Measurements from ENCODE around the gene MED29.
"Not testable (repeated sequence)": the region's sequence is repeated elsewhere in the genome, so short reads cannot be mapped to it uniquely, and the experiment has no call there.

Gene MED29

GRCh38 chr19:39372047-39372802, 19.0 kb upstream of the MED29 start:
- no peak for DNase-seq (ENCODE audit: low read depth)

- no peak for DNase-seq (ENCODE audit: low read depth)
Observed at GRCh38 chr19:39372941-39373340, 18.2 kb upstream of the MED29 start.

- no peak for DNase-seq (ENCODE audit: low read depth)
Observed at GRCh38 chr19:39375929-39376328, 15.2 kb upstream of the MED29 start.

- no peak for DNase-seq (ENCODE audit: low read depth)
Observed at GRCh38 chr19:39377373-39378362, 13.5 kb upstream of the MED29 start.

GRCh38 chr19:39379366-39379765, 11.8 kb upstream of the MED29 start:
- not testable (repeated sequence) for DNase-seq (ENCODE audit: low read depth)

DNA sequence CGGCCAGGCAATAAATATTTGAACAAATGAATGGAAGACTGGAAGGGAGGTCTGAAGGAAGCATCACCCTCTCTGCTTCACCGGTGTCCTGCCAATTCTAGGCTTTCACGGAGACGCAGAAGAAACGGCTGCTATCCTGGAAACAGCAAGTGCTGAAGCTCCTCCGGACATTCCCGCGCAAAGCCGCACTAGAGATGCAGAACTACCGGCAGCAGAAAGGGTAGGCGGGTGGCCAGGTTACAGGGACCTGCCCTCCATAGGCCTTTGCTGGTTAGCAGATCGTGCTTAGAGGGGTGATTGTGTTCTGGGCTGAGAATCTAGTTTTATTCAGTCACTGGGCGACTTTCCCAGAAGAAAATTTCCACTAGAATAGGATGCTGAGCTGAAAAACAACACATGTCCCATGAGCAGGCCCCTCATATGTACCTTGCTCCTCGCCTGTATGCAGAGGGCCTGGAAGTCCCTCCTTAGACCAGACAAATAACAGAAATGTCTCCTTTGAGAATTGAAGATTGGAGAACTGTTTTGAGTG, 11.2 kb upstream of the MED29 start:
- DNase-seq (ENCODE audit: low read depth): no peak

GRCh38 chr19:39380521-39381502, 10.4 kb upstream of the MED29 start:
- no peak for DNase-seq (ENCODE audit: low read depth)

DNA sequence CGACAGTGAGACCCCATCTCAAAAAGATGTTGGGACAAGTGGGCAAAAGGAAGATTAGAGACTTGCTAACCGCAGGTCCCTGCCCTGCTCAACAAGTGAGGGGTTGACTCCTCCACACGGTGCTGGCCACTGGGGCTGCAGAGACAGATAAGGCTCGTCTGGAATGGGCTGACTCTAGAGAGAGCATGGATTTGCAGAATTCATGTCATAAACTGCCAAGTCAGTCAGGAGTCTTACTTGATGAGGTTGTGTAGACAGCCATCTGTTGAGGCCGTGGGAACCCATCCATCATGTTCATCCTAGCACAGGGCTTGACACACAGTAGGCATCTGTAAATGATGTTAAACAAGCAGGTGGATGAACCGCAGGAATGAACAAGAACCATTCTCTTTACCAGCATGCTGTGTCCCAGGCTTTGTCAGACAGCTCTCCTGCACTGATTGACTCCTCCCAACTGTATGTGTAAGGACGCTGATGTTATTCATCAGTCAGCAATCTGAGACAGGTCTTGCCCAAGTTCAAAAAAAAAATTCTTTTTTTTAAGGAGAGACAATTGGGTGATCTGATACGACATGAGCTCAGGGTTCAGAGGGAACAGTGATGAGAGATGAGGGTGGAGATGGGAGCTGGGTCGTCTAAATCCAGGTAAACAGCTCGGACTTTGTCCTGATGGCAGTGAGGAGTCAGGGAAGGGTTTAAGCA, 9.1 kb upstream of the MED29 start:
- DNase-seq (ENCODE audit: low read depth): no peak

GRCh38 chr19:39382991-39383828, 8.0 kb upstream of the MED29 start:
- no peak for DNase-seq (ENCODE audit: low read depth)

- DNase-seq (ENCODE audit: low read depth): no peak
Observed at GRCh38 chr19:39384839-39385568, 6.2 kb upstream of the MED29 start.

DNA sequence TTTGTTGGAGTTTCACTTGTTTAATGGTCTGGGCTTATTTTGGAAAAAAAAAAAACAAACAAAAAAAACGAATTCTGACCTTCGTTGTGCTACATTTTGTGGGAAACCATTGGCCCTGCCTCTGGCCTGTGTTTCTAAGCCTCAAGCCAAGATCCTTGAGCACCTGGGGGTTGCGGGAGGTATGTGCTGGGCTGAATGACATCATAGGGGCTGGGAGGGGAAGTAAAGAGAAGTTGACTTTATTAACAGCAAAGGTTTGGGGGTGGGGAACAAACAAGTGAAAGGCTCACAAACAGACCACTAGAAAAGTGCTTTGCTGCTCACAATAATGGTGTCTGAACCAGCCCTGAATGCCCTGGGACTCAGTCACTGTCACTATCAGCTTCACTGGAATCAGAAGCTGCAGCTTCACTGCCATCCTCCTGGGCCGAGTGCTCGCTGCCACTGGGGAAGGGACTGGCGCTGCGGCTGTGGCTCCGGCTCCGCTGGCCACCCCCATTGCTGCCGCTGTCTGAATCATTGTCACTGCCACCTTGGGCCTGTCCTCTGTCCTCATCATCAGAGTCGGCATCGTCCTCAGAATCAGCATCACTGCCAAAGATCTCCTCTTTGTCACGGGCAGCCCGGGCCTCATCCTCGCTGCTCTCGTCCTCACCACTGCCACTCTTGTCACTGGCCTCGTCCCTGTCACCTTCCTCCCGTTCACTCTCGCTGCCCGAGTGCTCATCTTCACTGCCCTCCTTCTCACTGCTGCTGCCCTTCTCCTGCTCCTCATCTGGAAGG, 5.4 kb upstream of the MED29 start:
- no peak for DNase-seq (ENCODE audit: low read depth)

DNA sequence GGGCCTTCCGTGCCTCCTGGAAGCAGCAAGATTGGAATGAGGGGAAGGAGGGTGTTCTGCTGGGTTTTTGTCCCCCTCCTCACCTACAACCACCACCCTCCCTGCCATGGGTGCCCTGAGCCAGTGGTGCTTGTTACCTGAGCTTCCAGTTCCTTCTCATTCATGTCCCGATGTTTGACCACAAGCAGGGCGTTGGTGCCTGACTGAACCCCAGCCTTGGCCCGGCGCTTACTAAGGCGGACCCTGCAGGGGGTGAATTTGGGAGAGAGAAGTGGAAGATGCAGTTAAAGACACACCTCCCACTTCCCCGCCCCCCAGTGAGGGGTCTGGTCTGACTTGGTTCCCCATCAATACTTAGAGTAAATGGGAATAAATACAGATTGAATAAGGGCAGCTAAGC, 4.6 kb upstream of the MED29 start:
- no peak for DNase-seq (ENCODE audit: low read depth)

DNA sequence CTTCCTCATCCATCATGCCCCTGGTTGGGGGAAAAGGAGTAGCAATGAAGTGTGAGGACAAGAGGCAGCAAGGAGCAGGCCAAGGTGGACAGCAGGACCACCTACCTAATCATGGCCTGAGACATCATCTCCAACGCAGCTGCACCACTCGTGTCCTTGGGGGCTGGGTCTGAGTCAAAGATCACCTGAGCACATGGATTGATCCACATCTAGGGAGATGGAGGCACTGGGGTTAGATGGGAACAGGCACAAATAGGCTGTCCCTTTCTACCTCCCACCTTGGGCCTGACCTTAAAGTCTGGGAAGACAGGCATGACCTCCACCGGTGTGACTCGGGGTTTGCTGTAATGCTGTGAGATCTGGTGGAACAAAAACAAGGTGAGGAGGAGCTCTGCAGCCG, 2.5 kb upstream of the MED29 start:
- DNase-seq (ENCODE audit: low read depth): no peak

DNA sequence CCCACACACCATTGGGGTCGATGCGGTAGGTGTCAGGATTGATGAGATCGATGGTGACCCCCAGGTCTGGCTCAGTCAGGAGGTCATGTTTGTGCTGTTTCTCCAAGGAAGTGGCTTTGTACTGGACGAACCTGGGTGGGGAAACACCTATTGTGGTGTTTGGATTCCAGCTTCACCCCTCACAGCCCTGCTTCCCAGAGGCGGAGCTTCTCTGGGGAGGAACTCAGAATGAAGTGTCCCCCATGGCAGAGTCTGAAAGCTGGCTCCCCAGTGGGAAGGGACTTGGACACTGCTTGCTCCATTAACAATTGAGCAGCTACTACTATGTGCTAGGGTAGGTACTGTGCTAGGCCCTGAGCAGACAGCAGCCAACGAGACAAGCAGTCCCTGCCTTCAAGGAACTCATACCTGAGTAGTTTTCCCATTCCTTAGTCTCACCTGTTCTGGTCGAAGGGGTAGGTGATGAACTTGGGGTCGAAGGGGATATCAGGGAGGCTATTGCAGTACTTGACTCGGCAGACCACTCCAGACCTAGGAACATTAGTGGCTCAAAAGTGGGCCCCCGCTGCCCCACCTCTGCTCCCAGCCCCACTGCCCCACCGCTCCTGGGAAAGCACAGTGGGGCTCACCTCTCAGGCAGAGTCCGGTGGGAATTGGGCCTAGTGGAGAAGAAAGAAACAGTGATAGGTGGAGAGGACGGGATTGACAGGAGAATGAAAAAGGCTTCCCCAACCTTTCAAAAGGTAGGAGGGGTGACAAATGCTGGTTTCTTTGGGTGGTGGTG, 1.4 kb upstream of the MED29 start:
- no peak for DNase-seq (ENCODE audit: low read depth)

DNA sequence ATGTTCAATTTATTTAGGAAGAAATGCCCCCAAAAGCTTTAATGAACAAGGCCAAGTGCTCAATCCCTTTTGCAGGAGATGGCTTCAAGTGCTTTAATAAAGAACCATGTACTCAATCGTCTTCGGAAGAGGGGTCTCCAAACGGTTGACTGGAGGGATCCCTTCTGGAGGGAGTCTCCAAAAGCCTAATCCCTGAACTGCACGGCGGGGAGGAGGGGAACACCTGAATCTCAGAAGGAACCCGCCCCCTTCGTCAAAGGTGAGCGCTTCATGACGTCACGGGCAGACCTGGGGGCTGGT, 777 bp upstream of the MED29 start:
- DNase-seq (ENCODE audit: low read depth): no peak

DNA sequence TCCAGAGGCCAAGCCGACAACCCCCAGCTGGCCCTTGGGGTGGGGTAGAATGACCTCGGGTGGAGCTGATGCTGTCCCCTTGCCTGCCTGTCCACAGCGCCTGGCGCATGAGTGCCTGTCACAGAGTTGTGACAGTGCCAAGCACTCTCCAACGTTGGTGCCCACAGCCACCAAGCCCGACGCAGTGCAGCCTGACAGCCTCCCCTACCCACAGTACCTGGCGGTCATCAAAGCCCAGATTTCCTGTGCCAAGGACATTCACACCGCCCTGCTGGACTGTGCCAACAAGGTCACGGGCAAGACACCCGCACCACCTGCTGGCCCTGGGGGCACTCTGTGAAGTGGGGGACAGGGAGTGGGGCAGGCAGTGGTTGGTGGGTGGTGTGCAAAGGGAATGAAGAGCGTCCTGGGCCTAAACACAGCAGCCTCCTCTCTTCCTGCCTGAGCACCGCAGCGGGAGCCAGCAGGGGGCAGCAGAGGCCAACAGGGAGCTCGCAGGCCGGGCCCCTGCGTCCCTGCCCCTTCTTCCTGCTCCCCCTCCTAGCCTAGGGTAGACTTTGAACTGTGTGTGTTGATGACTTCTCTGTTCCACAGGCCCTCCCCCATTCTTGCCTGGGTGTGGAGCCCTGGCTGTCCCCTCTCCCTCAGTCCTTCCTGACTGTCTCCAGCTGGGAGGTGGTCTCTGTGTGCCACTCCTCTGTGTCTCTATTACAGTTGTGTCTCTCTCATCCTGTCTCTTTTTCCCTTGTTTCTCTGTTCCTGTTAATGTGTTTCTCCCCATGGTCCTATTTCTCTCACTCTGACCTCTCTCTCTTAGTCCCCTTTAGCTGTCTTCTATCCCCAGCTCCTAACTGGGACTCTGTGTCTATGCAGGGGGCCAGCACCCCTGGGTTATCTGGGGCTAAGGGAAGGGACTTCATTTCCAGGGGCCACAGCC, 6.5 kb downstream of the MED29 start:
- DNase-seq (ENCODE audit: low read depth): peak; percentile 85
